Neural crest cell (in vitro differentiated cells): ENCODE measurements around the gene FOXR1. TPM values are rescaled to one million over a fixed set of nuclear protein-coding genes. Genes with fewer than 3 reads are reported as not detected.

ENCODE experiments used
- DNase-seq: peaks from one replicate; pipeline ENCODE4 v3.0.0; 2021; ENCODE audit warnings: low read depth, mixed read lengths, low spot score
- H3K27ac Mint-ChIP-seq: one replicate; pipeline ENCODE4 v1.8.0; 2021; ENCODE audit warnings: mild to moderate bottlenecking, mixed read lengths; ENCODE audit not compliant: unreplicated experiment
- H3K27me3 Mint-ChIP-seq: 2 replicates; pipeline ENCODE4 v1.8.0; 2021; ENCODE audit warnings: low read depth, mild to moderate bottlenecking, mixed read lengths
- H3K36me3 Mint-ChIP-seq: 2 replicates; pipeline ENCODE4 v1.8.0; 2021; ENCODE audit warnings: low read depth, mild to moderate bottlenecking, mixed read lengths
- H3K4me1 Mint-ChIP-seq: 2 replicates; pipeline ENCODE4 v1.8.0; 2021; ENCODE audit warnings: mixed read lengths
- H3K4me3 Mint-ChIP-seq: one replicate; pipeline ENCODE4 v1.8.0; 2021; ENCODE audit warnings: mild to moderate bottlenecking, mixed read lengths
- H3K9me3 Mint-ChIP-seq: 2 replicates; pipeline ENCODE4 v1.8.0; 2021; ENCODE audit warnings: mixed read lengths
- total RNA-seq: library from RNA; stranded (reverse); gene quantifications from 2 replicates; pipeline ENCODE4 v1.2.1, GENCODE V29; 2021
- TF ChIP-seq, protein P1 (sequence below): fragments of 200-600 bp; sonication (generic); conservative IDR thresholded peaks from 2 replicates; pipeline ENCODE4 v1.5.0; 2021; ENCODE audit warnings: antibody characterized with exemption, mild to moderate bottlenecking

The FOXR1 gene
- total RNA-seq, 1 donor from 2014 or later, result not detected

DNA sequence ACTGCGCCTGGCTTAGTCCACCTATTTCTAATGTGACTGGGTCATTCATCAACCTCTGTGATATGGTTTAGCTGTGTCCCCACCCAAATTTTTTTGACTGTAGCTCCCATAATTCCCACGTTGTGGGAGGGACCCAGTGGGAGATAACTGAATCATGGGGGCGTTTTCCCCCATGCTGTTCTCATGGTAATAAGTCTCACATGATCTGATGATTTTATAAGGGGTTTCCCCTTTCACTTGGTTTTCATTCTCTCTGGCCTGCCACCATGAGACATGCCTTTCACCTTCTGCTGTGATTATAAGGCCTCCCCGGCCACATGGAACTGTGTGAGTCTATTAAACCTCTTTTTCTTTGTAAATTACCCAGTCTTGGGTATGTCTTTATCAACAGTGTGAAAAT lies 35.1 kb downstream of the FOXR1 start:
- Mint-ChIP-seq H3K36me3 (peaks cover 10% of the 10 kb centered on the region), H3K27ac (no peak overlapping the region)

DNA sequence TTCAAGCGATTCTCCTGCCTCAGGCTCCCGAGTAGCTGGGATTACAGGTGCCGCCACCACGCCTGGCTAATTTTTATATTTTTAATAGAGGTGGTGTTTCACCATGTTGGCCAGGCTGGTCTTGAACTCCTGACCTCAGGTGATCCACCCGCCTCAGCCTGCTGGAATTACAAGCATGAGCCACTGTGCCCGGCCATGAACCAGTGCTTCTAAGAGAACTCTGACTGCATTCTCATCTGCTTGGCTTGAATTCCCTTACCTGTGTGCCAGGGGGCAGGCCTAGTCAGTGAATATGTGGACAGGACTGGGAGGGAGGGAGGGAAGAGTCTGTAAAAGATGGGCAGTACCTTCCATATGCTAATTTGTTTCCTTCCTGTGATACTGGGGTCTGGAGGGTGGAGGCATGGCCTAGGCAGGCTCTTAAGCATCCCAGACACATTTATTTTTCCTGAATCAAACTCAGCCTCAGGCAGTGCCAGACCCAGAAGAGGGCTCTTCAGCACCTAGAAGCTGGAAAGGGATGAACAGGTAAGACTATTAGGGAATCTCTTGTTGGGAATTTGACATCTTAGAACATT lies 40.0 kb downstream of the FOXR1 start:
- no peak for DNase-seq
- Mint-ChIP-seq H3K27me3 (no peaks in the 10 kb centered on the region), H3K4me3 (no peak overlapping the region), H3K36me3 (peaks cover 31% of the 10 kb centered on the region), H3K27ac (no peak overlapping the region), H3K9me3 (no peaks in the 10 kb centered on the region), H3K4me1 (peaks cover 10% of the 10 kb centered on the region)
- TF ChIP-seq, protein P1, sequence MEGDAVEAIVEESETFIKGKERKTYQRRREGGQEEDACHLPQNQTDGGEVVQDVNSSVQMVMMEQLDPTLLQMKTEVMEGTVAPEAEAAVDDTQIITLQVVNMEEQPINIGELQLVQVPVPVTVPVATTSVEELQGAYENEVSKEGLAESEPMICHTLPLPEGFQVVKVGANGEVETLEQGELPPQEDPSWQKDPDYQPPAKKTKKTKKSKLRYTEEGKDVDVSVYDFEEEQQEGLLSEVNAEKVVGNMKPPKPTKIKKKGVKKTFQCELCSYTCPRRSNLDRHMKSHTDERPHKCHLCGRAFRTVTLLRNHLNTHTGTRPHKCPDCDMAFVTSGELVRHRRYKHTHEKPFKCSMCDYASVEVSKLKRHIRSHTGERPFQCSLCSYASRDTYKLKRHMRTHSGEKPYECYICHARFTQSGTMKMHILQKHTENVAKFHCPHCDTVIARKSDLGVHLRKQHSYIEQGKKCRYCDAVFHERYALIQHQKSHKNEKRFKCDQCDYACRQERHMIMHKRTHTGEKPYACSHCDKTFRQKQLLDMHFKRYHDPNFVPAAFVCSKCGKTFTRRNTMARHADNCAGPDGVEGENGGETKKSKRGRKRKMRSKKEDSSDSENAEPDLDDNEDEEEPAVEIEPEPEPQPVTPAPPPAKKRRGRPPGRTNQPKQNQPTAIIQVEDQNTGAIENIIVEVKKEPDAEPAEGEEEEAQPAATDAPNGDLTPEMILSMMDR, result no peak

More for the DNA sequence above, 35.1 kb downstream of the FOXR1 start:
- H3K4me3 Mint-ChIP-seq, result no peak overlapping the region
- no peaks in the 10 kb centered on the region for H3K27me3 Mint-ChIP-seq
- no peaks in the 10 kb centered on the region for H3K4me1 Mint-ChIP-seq
- no peaks in the 10 kb centered on the region for H3K9me3 Mint-ChIP-seq
- TF ChIP-seq, protein P1, result no peak
- no peak for DNase-seq

DNA sequence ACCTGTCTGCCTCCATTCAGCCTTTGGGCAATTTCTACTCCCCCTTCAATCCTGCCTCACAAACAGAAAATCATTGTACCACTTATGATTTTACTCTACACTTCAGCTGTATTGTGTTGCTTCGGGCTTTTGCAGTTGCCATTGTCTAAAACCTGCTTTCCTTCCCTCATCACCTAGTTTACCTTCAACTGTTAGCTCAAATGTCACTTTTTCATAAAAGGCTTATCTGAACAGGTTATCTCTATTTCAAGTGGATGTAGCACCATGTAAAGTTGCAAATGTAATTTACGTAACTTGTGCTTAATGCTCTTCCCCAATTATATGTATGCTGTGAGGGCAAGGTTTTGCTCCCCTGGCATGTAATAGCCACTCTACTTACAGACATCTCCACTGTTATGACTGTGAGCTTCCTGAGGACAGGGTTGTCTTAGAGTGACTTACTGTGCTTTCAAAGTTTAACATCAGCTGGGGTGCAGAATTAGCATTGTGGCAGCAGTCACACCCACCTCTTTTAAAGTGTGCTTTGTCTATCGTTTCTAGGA lies 41.1 kb downstream of the FOXR1 start:
- Mint-ChIP-seq H3K4me1 (peaks cover 21% of the 10 kb centered on the region), H3K4me3 (peak overlapping the region; percentile 18), H3K9me3 (no peaks in the 10 kb centered on the region), H3K27me3 (no peaks in the 10 kb centered on the region), H3K36me3 (peaks cover 35% of the 10 kb centered on the region), H3K27ac (no peak overlapping the region)
- TF ChIP-seq, protein P1, result no peak
- no peak for DNase-seq

DNA sequence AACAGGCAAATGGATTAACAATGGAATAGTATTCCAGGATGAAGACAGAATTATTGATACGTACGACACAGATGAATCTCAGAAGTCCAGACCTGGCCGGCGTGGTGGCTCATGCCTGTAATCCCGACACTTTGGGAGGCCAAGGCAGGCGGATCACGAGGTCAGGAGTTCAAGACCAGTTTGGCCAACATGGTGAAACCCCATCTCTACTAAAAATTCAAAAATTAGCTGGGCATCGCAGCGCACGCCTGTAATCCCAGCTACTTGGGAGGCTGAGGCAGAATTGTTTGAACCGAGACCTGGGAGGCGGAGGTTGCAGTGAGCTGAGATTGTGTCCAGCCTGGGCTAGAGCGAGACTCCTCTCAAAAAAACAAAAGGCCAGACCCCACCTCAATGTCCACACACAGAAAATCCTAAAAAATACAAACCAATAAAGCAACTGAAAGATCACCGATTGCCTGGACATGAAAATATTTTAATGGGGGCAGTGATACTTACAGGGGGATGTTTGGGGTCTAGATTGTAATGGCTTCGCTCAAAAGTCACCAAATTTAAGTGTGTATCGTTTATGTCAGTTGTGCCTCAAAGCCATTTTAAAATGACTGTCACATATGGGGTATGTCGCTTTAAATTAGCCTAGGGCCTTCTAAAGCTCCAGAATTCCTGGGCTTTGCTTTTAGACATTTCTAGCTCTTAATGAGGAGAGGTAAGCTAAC lies 42.8 kb downstream of the FOXR1 start:
- TF ChIP-seq, protein P1, result no peak
- H3K4me1 Mint-ChIP-seq, result peaks cover 35% of the 10 kb centered on the region
- H3K9me3 Mint-ChIP-seq, result no peaks in the 10 kb centered on the region
- peak overlapping the region; percentile 71 for H3K4me3 Mint-ChIP-seq
- no peaks in the 10 kb centered on the region for H3K27me3 Mint-ChIP-seq
- no peak overlapping the region for H3K27ac Mint-ChIP-seq
- no peak for DNase-seq
- peaks cover 42% of the 10 kb centered on the region for H3K36me3 Mint-ChIP-seq

DNA sequence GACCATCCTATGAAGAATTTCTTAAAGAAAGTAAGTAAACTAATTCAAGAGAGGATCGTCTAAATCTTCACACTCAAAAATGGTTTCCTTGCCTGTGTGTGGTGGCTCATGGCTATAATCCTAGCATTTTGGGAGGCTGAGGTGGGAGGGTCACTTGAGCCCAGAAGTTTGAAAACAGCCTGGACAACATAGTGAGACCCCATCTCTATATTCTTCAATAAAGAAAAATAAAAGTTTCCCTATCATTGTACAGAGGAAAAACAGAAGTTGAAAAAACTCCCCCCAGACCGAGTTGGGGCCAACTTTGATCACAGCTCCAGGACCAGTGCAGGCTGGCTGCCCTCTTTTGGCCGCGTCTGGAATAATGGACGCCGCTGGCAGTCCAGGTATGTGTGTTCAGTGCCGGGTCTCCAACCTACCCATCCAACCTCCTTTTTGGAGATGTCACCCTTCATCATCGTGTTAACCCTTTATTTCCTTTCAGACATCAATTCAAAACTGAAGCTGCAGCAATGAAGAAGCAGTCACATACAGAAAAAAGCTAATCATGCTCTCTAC lies 43.6 kb downstream of the FOXR1 start:
- peaks cover 42% of the 10 kb centered on the region for H3K4me1 Mint-ChIP-seq
- peaks cover 44% of the 10 kb centered on the region for H3K36me3 Mint-ChIP-seq
- no peak overlapping the region for H3K27ac Mint-ChIP-seq
- no peak for DNase-seq
- H3K4me3 Mint-ChIP-seq, result peak overlapping the region; percentile 72
- no peaks in the 10 kb centered on the region for H3K27me3 Mint-ChIP-seq
- H3K9me3 Mint-ChIP-seq, result no peaks in the 10 kb centered on the region
- TF ChIP-seq, protein P1, result no peak
